CD4-positive, alpha-beta T cell treated with Interleukin-17A for 1 hour (primary cell): ENCODE measurements around the gene RPL7L1.
A peak's percentile ranks its signal among the peaks of the same experiment; 100 is the strongest.
"Not testable (repeated sequence)": the region's sequence is repeated elsewhere in the genome, so short reads cannot be mapped to it uniquely, and the experiment has no call there.

Experiments used
- DNase-seq: peaks from one replicate; pipeline ENCODE4 v3.0.0-alpha.2; 2020

The RPL7L1 gene

GRCh38 chr6:42879372-42880239 lies at the start of gene RPL7L1:
RPL7L1 (plus strand) TSS chr6:42879616; CDS start chr6:42879911, 295 bp downstream.
- DNase-seq, result peak; percentile 91

DNA sequence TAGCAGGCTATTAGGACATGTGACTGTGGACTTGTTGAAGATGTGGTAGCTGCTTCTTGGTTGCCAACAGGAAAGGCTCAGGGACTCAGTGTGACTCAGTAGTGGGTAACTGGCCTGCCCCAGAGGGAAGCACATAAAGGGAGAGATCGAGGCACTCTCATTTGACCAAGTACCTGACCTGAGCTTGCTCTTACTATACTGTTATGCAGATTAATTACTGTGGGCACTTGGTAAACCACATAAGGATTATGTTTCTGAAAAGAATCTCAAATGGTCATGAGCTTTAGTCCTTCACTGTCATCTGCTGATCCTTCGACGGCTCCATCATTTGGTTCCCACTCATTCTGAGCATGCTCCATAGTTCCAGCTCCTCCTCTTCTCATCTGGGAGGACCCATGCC lies 48.2 kb upstream of the RPL7L1 start:
- no peak for DNase-seq

GRCh38 chr6:42834056-42834455 lies 45.4 kb upstream of the RPL7L1 start:
- no peak for DNase-seq

DNA sequence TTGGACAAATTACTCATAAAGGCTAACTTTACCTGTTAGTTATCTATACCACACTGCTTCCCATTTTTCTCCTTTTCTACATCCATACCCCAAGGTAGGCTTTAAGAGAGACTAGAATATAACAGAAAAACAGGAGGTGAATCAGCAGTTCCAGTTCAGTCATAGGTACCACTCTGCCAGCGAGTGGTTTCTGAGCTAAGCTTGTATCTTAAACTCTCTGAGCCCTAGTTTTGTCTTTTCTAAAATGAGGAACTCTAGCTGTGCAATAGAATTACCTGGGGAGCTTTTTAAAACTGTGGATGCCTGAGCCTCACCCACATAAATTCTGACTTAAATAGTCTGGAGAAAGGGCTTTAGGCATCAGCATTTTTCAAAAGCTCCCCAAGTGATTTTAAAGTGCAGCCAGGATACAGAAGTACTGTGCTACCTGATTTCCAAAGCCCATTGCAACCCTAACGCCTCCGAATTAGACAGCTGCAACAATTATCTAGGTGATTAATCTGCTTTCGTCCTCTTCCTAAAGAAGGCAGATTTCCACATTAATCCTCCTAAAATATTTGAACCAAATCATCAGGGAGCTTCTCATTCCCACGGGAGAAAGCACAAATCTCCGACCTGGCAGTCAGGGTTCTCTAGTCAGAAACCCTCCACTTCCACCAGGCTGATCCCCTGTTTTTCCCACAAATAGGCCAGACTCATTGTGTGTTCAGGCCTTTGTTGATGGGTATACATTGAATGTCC lies 37.4 kb upstream of the RPL7L1 start:
- no peak for DNase-seq

DNA sequence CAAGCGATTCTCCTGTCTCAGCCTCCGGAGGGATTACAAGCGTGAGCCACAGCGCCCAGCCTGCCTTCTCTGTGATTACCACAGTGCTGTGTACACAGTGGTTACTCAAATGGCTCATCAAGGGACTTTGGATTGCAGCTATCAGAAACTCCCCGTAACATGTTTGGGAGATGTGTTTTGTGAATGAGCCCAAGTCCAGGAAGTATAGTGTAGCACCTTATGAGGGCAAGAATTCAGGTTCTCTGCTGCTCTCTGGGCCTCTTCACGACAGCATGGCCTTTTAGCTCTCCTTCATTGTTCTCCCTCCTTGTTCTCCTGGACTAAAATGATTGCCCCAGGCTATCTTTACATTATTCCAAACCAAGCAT lies 34.1 kb upstream of the RPL7L1 start:
- DNase-seq, result no peak

GRCh38 chr6:42846505-42846904 lies 32.9 kb upstream of the RPL7L1 start:
- DNase-seq, result no peak

DNA sequence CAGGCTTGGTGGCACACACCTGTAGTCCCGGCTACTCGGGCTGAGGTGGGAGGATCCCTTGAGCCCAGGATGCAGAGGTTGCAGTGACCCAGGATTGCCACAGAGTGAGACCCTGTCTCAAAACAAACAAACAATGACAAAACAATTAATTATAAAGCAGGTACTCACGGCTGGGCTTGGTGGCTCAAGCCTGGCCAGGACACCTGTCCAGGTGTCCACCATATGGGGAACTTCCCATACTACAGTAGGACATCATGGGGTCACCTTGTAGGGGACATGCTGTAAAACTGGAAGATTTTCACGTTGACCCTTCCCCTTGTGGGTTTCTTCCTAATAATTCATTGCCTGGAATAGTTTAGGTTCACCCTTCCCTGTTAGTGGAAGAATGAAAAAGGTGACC lies 30.7 kb upstream of the RPL7L1 start:
- DNase-seq, result no peak

- DNase-seq, result no peak
These were observed 27.8 kb upstream of the RPL7L1 start for GRCh38 chr6:42851599-42851998.

GRCh38 chr6:42860036-42860435 lies 19.4 kb upstream of the RPL7L1 start:
- no peak for DNase-seq

DNA sequence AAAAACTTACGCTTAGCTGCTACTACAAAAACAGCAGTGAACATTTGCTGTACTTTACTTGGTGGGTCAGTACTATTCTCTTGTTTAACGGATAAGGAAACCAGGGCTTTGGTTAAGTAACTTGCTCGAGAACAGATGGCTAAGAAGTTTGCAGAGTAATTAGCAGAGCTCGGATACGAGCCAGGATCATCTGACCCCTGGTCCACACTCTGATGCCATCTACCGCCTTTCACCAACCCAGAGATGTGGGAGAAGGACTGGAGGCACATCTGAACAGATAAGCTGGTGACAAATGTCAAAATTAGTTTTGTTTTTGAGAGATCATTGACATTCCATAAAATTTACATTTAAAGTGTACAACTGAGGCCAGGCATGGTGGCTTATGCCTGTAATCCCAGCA lies 18.9 kb upstream of the RPL7L1 start:
- DNase-seq, result no peak

DNA sequence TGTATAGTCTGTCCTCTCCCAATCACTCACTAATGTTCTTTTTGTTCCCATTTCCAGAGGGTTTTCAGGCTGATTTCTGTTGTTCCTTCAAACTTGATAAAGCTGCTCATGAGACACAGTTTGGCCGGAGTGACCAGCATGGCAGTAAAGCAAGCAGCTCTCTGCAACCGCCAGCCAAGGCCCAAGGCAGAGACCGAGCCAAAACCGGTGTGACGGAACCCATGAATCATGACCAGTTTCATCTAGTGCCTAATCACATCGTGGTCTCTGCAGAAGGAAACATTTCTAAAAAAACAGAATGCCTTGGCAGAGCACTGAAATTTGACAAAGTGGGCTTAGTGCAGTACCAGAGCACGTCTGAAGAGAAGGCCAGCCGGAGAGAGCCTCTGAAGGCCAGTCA lies 14.8 kb upstream of the RPL7L1 start:
- no peak for DNase-seq

GRCh38 chr6:42870145-42870936 lies 9.1 kb upstream of the RPL7L1 start:
- no peak for DNase-seq

GRCh38 chr6:42871711-42872110 lies 7.7 kb upstream of the RPL7L1 start:
- DNase-seq, result no peak

GRCh38 chr6:42873313-42873712 lies 6.1 kb upstream of the RPL7L1 start:
- DNase-seq, result no peak

GRCh38 chr6:42877695-42878094 lies 1.7 kb upstream of the RPL7L1 start:
- no peak for DNase-seq

DNA sequence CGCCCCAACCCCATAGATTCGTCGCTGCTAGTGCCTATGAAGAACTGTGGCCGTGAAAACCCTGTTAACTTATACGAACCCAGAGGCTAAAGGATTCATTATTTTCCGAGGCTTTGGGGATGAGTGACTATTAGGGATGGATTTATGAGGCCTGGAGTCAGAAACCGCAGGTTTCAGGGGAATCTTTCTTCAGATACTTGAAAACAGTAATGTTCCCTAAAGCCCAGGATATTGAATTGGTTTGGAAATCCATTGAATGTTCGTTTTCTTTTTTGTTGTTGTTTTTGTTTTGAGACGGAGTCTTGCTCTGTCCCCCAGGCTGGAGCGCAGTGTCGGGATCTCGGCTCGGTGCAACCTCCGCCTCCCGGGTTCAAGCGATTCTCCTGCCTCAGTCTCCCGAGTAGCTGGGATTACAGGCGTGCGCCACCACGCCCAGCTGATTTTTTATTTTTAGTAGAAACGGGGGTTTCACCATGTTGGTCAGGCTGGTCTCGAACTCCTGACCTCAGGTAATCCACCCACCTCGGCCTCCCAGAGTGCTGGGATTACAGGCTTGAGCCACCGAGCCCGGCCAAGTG lies 913 bp downstream of the RPL7L1 start:
- DNase-seq, result not testable (repeated sequence)

DNA sequence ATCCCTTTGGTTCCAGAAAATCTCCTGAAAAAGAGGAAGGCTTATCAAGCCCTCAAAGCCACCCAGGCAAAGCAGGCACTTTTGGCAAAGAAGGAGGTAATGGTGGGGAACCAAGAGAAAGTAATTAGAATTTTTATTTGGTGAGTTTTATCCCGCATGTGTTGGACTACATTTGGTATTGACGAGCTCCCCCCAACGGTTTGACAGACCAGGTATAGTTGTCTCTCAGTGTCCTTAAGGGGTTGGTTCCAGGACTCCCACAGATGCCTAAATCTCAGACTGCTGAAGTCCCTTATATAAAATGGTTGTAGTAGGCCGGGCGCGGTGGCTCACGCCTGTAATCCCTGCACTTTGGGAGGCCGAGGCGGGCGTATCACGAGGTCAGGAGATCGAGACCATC lies 1.5 kb downstream of the RPL7L1 start:
- peak; percentile 13 for DNase-seq

GRCh38 chr6:42885702-42886101 lies 6.3 kb downstream of the RPL7L1 start:
- DNase-seq, result no peak

DNA sequence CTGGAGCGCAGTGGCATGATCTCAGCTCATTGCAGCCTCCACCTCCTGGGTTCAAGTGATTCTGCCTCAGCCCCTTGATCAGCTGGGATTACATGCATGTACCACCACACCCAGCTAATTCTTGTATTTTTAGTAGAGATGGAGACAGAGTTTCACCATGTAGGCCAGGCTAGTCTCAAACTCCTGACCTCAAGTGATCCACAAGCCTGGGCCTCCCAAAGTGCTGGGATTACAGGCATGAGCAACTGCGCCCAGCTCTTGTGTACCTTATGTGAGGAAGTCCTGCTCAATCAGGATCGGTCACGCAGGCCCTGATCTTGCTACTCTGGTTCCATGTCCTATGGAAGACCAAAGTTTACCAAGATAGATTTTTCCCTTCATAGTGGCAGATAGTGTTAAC lies 8.8 kb downstream of the RPL7L1 start:
- not testable (repeated sequence) for DNase-seq

DNA sequence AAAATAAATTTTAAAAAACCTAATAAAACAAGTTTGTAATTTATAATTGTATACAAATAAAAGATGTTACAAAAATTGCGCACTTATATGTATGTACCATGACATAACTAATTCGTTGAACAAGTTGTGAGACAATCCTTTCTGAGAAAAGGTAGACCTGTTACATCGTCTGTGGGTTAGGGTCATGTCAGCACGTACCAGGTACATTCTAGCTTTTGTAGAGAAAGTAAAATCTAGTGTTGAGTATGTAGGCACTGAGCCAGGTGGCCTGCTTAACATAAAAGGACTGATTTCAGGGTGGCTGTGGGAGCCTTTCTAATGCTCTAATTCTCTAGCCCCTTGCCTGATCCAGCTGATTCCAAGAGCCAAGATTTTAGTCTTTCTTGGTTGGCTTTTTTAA lies 10.4 kb downstream of the RPL7L1 start:
- DNase-seq, result peak; percentile 12

GRCh38 chr6:42890311-42891198 lies 11.1 kb downstream of the RPL7L1 start:
- DNase-seq, result peak; percentile 92

- no peak for DNase-seq
These were observed 11.8 kb downstream of the RPL7L1 start for GRCh38 chr6:42891199-42891722.
